ENCODE measurements around the gene TMEM184A. TPM values are rescaled to one million over a fixed set of nuclear protein-coding genes. Genes with fewer than 3 reads are reported as not detected.

The TMEM184A gene
- total RNA-seq, 1 donor from 2014 or later = not detected

DNA sequence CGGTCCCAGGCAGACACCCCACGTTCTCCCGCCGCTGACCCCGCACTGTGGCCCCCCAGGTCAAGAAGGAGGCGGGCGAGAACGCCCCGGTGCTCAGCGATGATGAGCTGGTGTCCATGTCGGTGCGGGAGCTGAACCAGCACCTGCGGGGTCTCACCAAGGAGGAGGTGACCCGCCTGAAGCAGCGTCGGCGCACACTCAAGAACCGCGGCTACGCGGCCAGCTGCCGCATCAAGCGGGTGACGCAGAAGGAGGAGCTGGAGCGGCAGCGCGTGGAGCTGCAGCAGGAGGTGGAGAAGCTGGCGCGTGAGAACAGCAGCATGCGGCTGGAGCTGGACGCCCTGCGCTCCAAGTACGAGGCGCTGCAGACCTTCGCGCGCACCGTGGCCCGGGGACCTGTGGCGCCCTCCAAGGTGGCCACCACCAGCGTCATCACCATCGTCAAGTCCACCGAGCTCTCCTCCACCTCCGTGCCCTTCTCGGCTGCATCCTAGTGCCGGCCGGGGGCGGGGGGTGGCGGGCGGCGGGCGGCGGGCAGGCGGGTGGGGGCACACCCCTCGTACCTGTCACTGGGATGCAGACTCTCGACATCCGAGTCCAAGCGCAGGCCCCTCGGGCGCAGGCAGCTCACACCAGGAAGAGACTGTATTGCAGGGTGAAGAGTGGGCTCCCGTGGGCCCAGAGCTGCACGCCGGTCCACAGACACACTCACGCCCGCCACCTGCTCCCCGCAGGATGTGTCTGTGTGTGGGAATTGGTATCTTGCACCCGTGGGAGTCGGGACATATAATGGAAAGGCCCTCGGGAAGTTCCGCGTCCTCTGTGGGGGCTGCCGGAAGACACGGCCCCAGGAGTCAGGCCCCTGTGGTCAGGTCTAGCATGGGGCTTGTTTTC lies 15.9 kb downstream of the TMEM184A start:
- H3K36me3 Mint-ChIP-seq (ENCODE audit: low read depth) = no peaks in the 10 kb centered on the region
- TF ChIP-seq, protein P1, sequence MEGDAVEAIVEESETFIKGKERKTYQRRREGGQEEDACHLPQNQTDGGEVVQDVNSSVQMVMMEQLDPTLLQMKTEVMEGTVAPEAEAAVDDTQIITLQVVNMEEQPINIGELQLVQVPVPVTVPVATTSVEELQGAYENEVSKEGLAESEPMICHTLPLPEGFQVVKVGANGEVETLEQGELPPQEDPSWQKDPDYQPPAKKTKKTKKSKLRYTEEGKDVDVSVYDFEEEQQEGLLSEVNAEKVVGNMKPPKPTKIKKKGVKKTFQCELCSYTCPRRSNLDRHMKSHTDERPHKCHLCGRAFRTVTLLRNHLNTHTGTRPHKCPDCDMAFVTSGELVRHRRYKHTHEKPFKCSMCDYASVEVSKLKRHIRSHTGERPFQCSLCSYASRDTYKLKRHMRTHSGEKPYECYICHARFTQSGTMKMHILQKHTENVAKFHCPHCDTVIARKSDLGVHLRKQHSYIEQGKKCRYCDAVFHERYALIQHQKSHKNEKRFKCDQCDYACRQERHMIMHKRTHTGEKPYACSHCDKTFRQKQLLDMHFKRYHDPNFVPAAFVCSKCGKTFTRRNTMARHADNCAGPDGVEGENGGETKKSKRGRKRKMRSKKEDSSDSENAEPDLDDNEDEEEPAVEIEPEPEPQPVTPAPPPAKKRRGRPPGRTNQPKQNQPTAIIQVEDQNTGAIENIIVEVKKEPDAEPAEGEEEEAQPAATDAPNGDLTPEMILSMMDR (conservative IDR thresholded peaks at IDR 0.05) = no peak
- H3K4me3 Mint-ChIP-seq = no peak overlapping the region
- H3K9me3 Mint-ChIP-seq = no peaks in the 10 kb centered on the region
- no peak overlapping the region for H3K27ac Mint-ChIP-seq (ENCODE audit: unreplicated experiment)
- DNase-seq (ENCODE audit: low read depth, low spot score) = no peak
- H3K4me1 Mint-ChIP-seq = peaks cover 11% of the 10 kb centered on the region
- H3K27me3 Mint-ChIP-seq (ENCODE audit: low read depth) = peaks cover 13% of the 10 kb centered on the region

DNA sequence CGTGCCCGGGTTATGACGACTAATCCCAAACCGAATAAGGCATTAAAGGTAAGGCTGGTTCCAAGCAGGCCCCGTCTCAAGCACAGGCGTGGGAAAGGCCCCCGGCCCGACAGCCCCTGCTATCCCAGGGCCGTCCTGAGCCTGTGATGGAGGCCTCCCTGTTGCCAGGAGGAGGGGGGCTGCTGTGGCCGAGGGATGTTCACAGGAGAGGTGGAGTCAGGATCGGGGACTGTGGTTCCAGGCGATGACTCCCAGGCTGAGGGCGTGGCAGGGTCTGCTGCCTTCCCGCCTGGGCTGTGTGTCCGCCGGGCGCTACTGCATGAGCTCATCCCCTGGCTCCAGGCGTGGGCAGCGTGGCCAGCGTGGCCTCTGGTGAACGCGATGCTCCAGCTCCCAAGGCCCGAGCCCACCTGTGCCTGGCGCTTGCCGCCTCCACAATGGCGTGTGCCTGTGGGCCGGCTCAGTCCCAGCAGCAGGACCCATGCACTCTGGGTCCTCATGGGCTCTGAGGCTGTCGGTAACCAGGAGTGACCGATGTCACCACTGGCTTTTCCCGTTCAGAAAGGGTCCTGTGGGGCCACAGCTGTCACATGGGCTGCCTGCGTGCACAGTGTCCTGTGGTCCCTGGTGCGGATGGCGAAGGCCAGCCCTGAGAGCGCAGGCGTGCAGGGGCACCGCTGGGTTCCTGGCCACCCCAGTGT lies 16.7 kb downstream of the TMEM184A start:
- H3K36me3 Mint-ChIP-seq (ENCODE audit: low read depth) = no peaks in the 10 kb centered on the region
- no peak for DNase-seq (ENCODE audit: low read depth, low spot score)
- TF ChIP-seq, protein P1 (conservative IDR thresholded peaks at IDR 0.05) = no peak
- peaks cover 18% of the 10 kb centered on the region for H3K27me3 Mint-ChIP-seq (ENCODE audit: low read depth)
- no peak overlapping the region for H3K4me3 Mint-ChIP-seq
- H3K27ac Mint-ChIP-seq (ENCODE audit: unreplicated experiment) = no peak overlapping the region
- no peaks in the 10 kb centered on the region for H3K9me3 Mint-ChIP-seq
- peaks cover 11% of the 10 kb centered on the region for H3K4me1 Mint-ChIP-seq

DNA sequence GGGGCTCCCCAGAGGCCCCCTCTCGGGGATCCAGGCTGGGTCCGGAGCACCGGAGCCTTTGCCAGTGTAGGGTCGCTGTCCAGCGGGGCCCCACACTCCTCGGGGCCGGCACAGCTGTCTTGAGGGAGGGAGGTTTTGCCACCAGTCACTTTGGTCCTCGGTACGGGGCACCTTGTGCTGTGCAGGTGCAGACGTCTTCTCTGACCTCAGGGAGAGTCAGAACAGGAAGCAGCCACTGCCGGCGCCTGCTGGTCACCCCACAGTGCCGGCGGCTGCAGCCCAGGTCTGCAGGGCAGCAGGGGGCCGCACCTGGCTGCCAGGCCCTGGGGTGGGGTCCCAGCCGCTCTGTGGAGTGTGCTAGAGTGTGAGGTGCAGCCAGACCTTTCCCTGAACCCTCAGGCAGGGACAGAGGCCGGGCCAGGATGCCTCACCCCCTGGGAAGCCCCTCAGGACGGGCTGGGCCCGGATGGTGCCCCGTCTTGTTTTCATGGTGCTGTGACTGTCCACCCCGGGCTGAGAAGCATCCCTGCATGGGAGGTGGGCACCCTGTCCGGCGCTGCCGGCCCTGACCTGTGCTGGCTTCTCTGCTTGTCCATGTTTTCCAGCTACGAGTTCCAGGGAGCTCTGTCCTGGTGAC lies 17.3 kb downstream of the TMEM184A start:
- H3K4me1 Mint-ChIP-seq = peaks cover 11% of the 10 kb centered on the region
- no peak overlapping the region for H3K27ac Mint-ChIP-seq (ENCODE audit: unreplicated experiment)
- TF ChIP-seq, protein P1 (conservative IDR thresholded peaks at IDR 0.05) = no peak
- no peak overlapping the region for H3K4me3 Mint-ChIP-seq
- H3K27me3 Mint-ChIP-seq (ENCODE audit: low read depth) = peaks cover 20% of the 10 kb centered on the region
- DNase-seq (ENCODE audit: low read depth, low spot score) = no peak
- no peaks in the 10 kb centered on the region for H3K9me3 Mint-ChIP-seq
- no peaks in the 10 kb centered on the region for H3K36me3 Mint-ChIP-seq (ENCODE audit: low read depth)

DNA sequence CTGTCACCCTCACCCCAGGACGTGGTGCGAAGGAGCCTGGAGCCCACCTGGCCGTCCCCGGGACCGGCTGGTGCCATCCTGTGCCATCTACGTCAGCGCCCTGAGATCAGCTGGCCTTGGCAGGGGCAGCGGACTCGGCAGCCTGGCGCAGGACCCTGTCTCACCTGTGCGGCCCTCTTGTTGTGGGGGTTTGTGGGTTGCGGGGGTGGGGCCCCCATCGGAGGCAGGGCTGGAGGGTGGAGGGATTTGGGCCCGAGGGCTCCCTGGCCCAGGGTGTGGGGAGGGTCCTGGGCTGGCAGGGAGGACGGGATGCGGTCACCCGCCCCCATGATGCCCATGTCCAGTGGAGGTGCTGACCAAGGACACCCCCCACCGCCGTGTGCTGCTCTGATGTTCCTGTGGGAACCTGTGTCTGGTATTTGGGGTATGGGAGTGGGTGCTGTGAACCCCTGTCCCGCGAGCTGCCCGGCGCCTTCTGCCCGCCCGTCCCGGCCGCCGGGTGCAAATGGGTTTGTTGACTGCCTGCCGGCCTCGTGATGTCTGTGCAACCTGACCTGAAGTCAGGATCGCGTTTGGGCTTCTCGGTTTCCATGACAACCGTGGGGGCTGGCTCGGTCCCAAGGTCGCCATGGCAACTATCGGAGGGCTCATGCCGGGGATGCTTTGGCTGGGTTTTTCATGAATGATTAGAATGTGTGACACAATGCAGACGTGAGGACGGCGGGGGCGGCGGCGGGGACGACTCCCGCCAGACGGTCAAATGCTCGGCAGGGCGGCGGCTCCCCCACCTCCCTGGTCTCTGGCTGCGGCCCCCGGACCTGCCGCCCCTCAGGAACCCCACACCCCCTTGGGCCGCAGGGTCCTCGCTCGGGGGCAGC lies 18.2 kb downstream of the TMEM184A start:
- Mint-ChIP-seq H3K4me1 (peaks cover 14% of the 10 kb centered on the region), H3K36me3 (ENCODE audit: low read depth) (no peaks in the 10 kb centered on the region), H3K4me3 (peak overlapping the region; percentile 62), H3K27me3 (ENCODE audit: low read depth) (peaks cover 29% of the 10 kb centered on the region), H3K9me3 (no peaks in the 10 kb centered on the region), H3K27ac (ENCODE audit: unreplicated experiment) (no peak overlapping the region)
- TF ChIP-seq, protein P1 (conservative IDR thresholded peaks at IDR 0.05) = no peak
- DNase-seq (ENCODE audit: low read depth, low spot score) = peak; percentile 68

Data from neural crest cell (in vitro differentiated cells).